Measurements from ENCODE around the gene BCL2.

The BCL2 gene

DNA sequence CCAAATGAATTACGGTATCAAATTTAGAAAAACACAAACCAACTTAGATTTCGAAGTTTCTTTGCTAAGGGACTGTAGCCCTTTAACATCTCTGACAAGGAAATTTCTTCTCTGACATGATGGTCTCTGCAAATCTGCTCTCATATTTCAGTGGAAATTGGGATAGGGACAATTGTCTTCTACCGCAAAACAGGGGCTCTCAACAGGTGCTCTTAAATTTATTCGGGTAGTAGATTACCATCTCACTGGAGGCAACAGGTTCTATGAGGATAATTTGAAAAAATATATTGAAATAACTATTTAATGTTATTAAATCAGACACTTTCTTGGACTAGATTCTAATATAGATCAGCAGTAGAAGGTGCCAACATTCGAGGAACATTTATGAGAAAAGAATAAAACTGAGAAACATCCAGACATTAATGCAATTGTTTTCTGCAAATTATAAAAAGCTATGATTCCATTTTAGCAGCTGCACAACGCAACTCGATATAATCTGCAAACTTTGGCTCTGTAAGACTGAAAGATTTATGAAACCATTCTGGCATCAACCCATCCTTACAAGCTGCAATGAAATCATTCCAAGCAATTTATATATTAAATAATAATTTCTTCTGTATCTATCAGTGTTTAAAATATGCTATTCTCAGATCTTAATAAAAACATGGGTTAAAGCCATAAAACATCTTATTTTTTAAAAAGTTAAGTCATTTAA, 10.0 kb upstream of the BCL2 start:
- Histone ChIP-seq H3K9ac (no peak overlapping the region), H3K4me2 (ENCODE audit: low read length) (no peak overlapping the region), H3K79me2 (no peaks in the 10 kb centered on the region), H3K9me3 (ENCODE audit: control insufficient read depth, low read length) (no peaks in the 10 kb centered on the region), H3K4me3 (ENCODE audit: low read depth, low read length) (no peak overlapping the region), H3K36me3 (ENCODE audit: control insufficient read depth, insufficient read depth, low read length) (no peaks in the 10 kb centered on the region), H3K27ac (no peak overlapping the region), H2AFZ (no peak overlapping the region), H3K4me1 (no peaks in the 10 kb centered on the region), H3K27me3 (ENCODE audit: control insufficient read depth, insufficient read depth, low read length) (no peaks in the 10 kb centered on the region)
- TF ChIP-seq CTCF (IDR thresholded peaks at IDR 0.05) = no peak

DNA sequence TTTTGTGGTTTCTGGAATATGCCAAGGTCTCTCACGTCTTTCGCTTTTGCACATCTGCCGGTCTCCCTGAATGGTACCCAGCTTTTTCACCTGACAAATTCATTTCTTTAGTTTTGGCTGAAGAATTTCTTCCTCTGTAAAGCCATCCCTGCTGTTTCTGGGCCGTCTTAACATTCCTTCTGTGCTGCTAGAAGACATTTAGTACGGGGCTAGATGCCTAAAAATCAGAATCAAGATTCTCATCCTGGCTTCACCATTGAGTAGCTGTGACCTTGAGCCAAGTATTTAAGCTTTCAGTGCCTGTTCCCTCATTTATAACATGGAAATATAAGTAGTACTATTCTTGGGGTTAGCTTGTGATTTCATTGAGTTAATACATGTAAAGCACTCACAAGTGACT, 6.4 kb upstream of the BCL2 start:
- Histone ChIP-seq H3K9ac (no peak overlapping the region), H3K27ac (no peak overlapping the region), H3K79me2 (no peaks in the 10 kb centered on the region), H2AFZ (no peak overlapping the region), H3K27me3 (ENCODE audit: control insufficient read depth, insufficient read depth, low read length) (no peaks in the 10 kb centered on the region), H3K9me3 (ENCODE audit: control insufficient read depth, low read length) (no peaks in the 10 kb centered on the region), H3K4me2 (ENCODE audit: low read length) (no peak overlapping the region), H3K4me3 (ENCODE audit: low read depth, low read length) (no peak overlapping the region), H3K4me1 (peaks cover 7% of the 10 kb centered on the region), H3K36me3 (ENCODE audit: control insufficient read depth, insufficient read depth, low read length) (no peaks in the 10 kb centered on the region)
- no peak for TF ChIP-seq CTCF (IDR thresholded peaks at IDR 0.05)

GRCh38 chr18:63325086-63325686, 5.6 kb upstream of the BCL2 start:
- Histone ChIP-seq H3K4me1 (peaks cover 8% of the 10 kb centered on the region), H3K79me2 (no peaks in the 10 kb centered on the region), H2AFZ (no peak overlapping the region), H3K36me3 (ENCODE audit: control insufficient read depth, insufficient read depth, low read length) (no peaks in the 10 kb centered on the region), H3K4me3 (ENCODE audit: low read depth, low read length) (no peak overlapping the region), H3K9ac (no peak overlapping the region), H3K4me2 (ENCODE audit: low read length) (no peak overlapping the region), H3K27me3 (ENCODE audit: control insufficient read depth, insufficient read depth, low read length) (no peaks in the 10 kb centered on the region), H3K9me3 (ENCODE audit: control insufficient read depth, low read length) (no peaks in the 10 kb centered on the region), H3K27ac (no peak overlapping the region)
- TF ChIP-seq CTCF (IDR thresholded peaks at IDR 0.05) = no peak

DNA sequence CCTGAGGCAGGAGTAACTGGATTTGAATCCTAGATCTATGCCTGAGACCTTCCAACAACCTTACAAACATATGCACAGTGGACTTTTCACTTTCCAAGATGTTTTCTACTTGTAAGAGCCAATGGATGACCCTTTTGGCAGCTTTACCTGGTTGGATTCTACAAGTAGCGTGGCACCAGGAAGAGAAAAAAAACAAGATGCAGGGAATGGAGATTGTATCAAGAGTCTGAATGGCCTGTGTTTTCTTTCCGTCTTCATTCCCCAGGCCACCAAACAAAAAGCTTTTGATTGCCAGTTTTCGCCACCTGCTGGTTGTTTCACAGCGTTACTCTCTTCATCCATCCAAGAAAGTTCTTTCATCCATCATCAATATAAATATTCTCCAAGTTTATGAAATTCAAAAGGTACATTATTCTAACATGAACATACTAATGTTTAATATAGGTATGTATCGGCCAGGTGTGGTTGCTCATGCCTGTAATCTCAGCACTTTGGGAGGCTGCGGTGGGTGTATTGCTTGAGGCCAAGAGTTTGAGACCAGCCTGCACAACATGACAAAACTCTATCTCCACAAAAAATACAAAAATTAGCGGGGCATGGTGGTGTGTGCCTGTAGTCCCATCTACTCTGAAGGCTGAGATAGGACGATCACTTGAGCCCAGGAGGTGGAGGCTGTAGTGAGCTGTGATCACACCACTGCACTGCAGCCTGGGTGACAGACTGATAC, 3.5 kb upstream of the BCL2 start:
- Histone ChIP-seq H3K27me3 (ENCODE audit: control insufficient read depth, insufficient read depth, low read length) (no peaks in the 10 kb centered on the region), H3K4me2 (ENCODE audit: low read length) (peak overlapping the region; percentile 24), H3K36me3 (ENCODE audit: control insufficient read depth, insufficient read depth, low read length) (no peaks in the 10 kb centered on the region), H3K79me2 (no peaks in the 10 kb centered on the region), H3K27ac (peak overlapping the region; percentile 18), H2AFZ (peak overlapping the region; percentile 63), H3K4me1 (peaks cover 8% of the 10 kb centered on the region), H3K9ac (no peak overlapping the region), H3K9me3 (ENCODE audit: control insufficient read depth, low read length) (no peaks in the 10 kb centered on the region), H3K4me3 (ENCODE audit: low read depth, low read length) (no peak overlapping the region)
- TF ChIP-seq CTCF (IDR thresholded peaks at IDR 0.05) = peak; percentile 88

All from parathyroid adenoma (tissue), 2 donors.